Peyer's patch (tissue), 4 donors: ENCODE results near the gene AMHR2.
"Not testable (repeated sequence)": the region's sequence is repeated elsewhere in the genome, so short reads cannot be mapped to it uniquely, and the experiment has no call there.

Source experiments
- POLR2A ChIP-seq, 2 donors: fragments of 450-650 bp; IDR thresholded peaks; one replicate each; pipeline ENCODE4 v1.5.1; 2017; ENCODE audit warnings: antibody characterized with exemption in 2 of 2, mild to moderate bottlenecking in 2 of 2, moderate library complexity in 2 of 2
- TF ChIP-seq, protein P1 (sequence below), 6 experiments: fragments of 450-650 bp in 4 of 6; fragments of 200-600 bp in 2 of 6; sonication (generic) in 1 of 6; IDR thresholded peaks; one replicate each; pipeline ENCODE4 v1.5.1; 2017 to 2019; ENCODE audit warnings: antibody characterized with exemption in 6 of 6, mild to moderate bottlenecking in 3 of 6, moderate library complexity in 1 of 6

DNA sequence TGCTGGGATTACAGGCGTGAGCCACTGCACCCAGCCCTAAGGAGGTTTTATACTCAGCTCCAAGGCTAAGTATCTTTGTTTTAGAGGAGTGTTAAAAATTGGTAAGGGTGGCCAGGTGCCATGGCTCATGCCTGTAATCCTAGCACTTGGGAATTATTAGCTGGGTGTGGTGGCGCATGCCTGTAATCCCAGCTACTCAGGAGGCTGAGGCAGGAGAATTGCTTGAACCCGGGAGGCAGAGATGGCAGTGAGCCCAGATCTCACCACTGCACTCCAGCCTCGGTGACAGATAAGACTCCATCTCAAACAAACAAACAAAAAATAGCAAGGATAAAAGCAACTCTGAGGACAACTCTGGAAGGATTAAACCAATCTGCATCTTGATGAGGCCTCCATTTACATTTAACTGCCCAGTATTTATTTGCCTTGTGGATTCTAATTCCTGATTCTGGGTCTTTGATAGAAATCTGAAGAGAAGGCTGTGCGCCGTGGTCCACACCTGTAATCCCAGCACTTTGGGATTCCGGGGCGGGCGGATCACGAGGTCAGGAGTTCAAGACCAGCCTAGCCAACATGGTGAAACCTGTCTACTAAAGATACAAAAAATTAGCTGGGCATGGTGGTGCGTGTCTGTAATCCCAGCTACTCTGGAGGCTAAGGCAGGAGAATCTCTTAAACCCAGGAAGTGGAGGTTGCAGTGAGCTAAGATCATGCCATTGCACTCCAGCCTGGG is 21.1 kb downstream of the AMHR2 start:
- TF ChIP-seq, protein P1, sequence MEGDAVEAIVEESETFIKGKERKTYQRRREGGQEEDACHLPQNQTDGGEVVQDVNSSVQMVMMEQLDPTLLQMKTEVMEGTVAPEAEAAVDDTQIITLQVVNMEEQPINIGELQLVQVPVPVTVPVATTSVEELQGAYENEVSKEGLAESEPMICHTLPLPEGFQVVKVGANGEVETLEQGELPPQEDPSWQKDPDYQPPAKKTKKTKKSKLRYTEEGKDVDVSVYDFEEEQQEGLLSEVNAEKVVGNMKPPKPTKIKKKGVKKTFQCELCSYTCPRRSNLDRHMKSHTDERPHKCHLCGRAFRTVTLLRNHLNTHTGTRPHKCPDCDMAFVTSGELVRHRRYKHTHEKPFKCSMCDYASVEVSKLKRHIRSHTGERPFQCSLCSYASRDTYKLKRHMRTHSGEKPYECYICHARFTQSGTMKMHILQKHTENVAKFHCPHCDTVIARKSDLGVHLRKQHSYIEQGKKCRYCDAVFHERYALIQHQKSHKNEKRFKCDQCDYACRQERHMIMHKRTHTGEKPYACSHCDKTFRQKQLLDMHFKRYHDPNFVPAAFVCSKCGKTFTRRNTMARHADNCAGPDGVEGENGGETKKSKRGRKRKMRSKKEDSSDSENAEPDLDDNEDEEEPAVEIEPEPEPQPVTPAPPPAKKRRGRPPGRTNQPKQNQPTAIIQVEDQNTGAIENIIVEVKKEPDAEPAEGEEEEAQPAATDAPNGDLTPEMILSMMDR (IDR thresholded peaks at IDR 0.05), result not testable (repeated sequence)
- TF ChIP-seq POLR2A (IDR thresholded peaks at IDR 0.05), result not testable (repeated sequence)
